Measurements from ENCODE around the gene KIAA1328. TPM values are rescaled to one million over a fixed set of nuclear protein-coding genes. Genes with fewer than 3 reads are reported as not detected.

The KIAA1328 gene
- total and polyA plus RNA-seq, 2 experiments from 2014 or later = 3.3 to 12.5 TPM

DNA sequence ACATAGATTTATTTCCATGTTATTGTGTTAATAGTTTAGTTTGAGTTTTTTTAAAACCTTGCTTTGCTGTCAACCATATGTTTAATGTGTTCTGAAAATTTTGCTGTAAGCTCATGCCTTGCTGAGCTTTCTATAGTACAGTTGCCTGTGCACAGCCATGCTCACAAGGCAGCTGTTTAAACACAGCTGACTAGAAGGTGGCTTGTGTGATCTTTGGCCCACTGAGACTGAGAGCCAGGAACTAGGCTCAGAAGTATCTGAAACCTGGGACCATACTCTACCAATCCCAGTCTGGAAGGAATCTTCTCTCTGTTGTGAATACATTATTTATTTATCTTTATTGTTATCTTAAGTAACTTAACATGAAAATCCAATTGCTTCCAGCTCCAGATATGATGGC lies 350.5 kb downstream of the KIAA1328 start:
- Histone ChIP-seq H4K20me1 (ENCODE audit: insufficient read depth, poor library complexity, severe bottlenecking) (no peaks in the 10 kb centered on the region), H3K4me2 (no peak overlapping the region), H3K4me3 (no peak overlapping the region), H3K27ac (no peak overlapping the region), H2AFZ (no peak overlapping the region), H3K9me2 (replicated peaks; ENCODE audit: insufficient read depth) (no peaks in the 10 kb centered on the region), H3K79me2 (no peaks in the 10 kb centered on the region), H3K36me3 (replicated peaks; ENCODE audit: insufficient read depth, low read depth) (no peaks in the 10 kb centered on the region), H3K4me1 (ENCODE audit: insufficient read depth) (no peaks in the 10 kb centered on the region), H3K9me3 (ENCODE audit: low read depth) (no peaks in the 10 kb centered on the region), H3K27me3 (no peaks in the 10 kb centered on the region)
- no peak for TF ChIP-seq EZH2 (IDR thresholded peaks at IDR 0.05; ENCODE audit: borderline replicate concordance)
- TF ChIP-seq EZH2phosphoT487 (IDR thresholded peaks at IDR 0.05; ENCODE audit: low read depth, severe bottlenecking, unreplicated experiment) = no peak
- TF ChIP-seq, protein P1, sequence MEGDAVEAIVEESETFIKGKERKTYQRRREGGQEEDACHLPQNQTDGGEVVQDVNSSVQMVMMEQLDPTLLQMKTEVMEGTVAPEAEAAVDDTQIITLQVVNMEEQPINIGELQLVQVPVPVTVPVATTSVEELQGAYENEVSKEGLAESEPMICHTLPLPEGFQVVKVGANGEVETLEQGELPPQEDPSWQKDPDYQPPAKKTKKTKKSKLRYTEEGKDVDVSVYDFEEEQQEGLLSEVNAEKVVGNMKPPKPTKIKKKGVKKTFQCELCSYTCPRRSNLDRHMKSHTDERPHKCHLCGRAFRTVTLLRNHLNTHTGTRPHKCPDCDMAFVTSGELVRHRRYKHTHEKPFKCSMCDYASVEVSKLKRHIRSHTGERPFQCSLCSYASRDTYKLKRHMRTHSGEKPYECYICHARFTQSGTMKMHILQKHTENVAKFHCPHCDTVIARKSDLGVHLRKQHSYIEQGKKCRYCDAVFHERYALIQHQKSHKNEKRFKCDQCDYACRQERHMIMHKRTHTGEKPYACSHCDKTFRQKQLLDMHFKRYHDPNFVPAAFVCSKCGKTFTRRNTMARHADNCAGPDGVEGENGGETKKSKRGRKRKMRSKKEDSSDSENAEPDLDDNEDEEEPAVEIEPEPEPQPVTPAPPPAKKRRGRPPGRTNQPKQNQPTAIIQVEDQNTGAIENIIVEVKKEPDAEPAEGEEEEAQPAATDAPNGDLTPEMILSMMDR (IDR thresholded peaks at IDR 0.05; ENCODE audit: poor library complexity) = no peak
- peak; percentile 17 for DNase-seq (ENCODE audit: low spot score)

GRCh38 chr18:37180086-37180485 lies 351.2 kb downstream of the KIAA1328 start:
- TF ChIP-seq, protein P1 (IDR thresholded peaks at IDR 0.05; ENCODE audit: poor library complexity) = no peak
- TF ChIP-seq EZH2phosphoT487 (IDR thresholded peaks at IDR 0.05; ENCODE audit: low read depth, severe bottlenecking, unreplicated experiment) (no peak), EZH2 (IDR thresholded peaks at IDR 0.05; ENCODE audit: borderline replicate concordance) (no peak)
- no peaks in the 10 kb centered on the region for H3K79me2 ChIP-seq
- no peak overlapping the region for H3K4me3 ChIP-seq
- H3K9me2 ChIP-seq (replicated peaks; ENCODE audit: insufficient read depth) = no peaks in the 10 kb centered on the region
- H3K27ac ChIP-seq = no peak overlapping the region
- no peaks in the 10 kb centered on the region for H3K4me1 ChIP-seq (ENCODE audit: insufficient read depth)
- no peaks in the 10 kb centered on the region for H3K36me3 ChIP-seq (replicated peaks; ENCODE audit: insufficient read depth, low read depth)
- WGBS (ENCODE audit: low lambda C conversion rate, missing lambda C conversion rate) = 95% methylated on average over 5 of the region's 5 CpGs
- DNase-seq (ENCODE audit: low spot score) = no peak
- H3K27me3 ChIP-seq = no peaks in the 10 kb centered on the region
- no peak overlapping the region for H3K4me2 ChIP-seq
- H4K20me1 ChIP-seq (ENCODE audit: insufficient read depth, poor library complexity, severe bottlenecking) = no peaks in the 10 kb centered on the region
- H2AFZ ChIP-seq = no peak overlapping the region
- H3K9me3 ChIP-seq (ENCODE audit: low read depth) = no peaks in the 10 kb centered on the region

- H3K27ac ChIP-seq = no peak overlapping the region
- H4K20me1 ChIP-seq (ENCODE audit: insufficient read depth, poor library complexity, severe bottlenecking) = no peaks in the 10 kb centered on the region
- TF ChIP-seq EZH2 (IDR thresholded peaks at IDR 0.05; ENCODE audit: borderline replicate concordance) = no peak
- TF ChIP-seq, protein P1 (IDR thresholded peaks at IDR 0.05; ENCODE audit: poor library complexity) = no peak
- no peak for TF ChIP-seq EZH2phosphoT487 (IDR thresholded peaks at IDR 0.05; ENCODE audit: low read depth, severe bottlenecking, unreplicated experiment)
- no peak for DNase-seq (ENCODE audit: low spot score)
- no peaks in the 10 kb centered on the region for H3K36me3 ChIP-seq (replicated peaks; ENCODE audit: insufficient read depth, low read depth)
- H3K79me2 ChIP-seq = no peaks in the 10 kb centered on the region
- H3K4me2 ChIP-seq = no peak overlapping the region
- H3K9me2 ChIP-seq (replicated peaks; ENCODE audit: insufficient read depth) = no peaks in the 10 kb centered on the region
- H3K4me1 ChIP-seq (ENCODE audit: insufficient read depth) = no peaks in the 10 kb centered on the region
- no peaks in the 10 kb centered on the region for H3K27me3 ChIP-seq
- no peaks in the 10 kb centered on the region for H3K9me3 ChIP-seq (ENCODE audit: low read depth)
- WGBS (ENCODE audit: low lambda C conversion rate, missing lambda C conversion rate) = 86% methylated on average over 1 of the region's 1 CpG
- H3K4me3 ChIP-seq = no peak overlapping the region
- no peak overlapping the region for H2AFZ ChIP-seq
Observed at GRCh38 chr18:37182340-37183135, 353.6 kb downstream of the KIAA1328 start.
